ENCODE results near the gene SH3GL2. TPM values are rescaled to one million over a fixed set of nuclear protein-coding genes. Genes with fewer than 3 reads are reported as not detected.

SH3GL2 gene
- total RNA-seq, 1 donor from 2014 or later: 76.2 TPM

GRCh38 chr9:17653947-17654465, 75.1 kb downstream of the SH3GL2 start:
- no peak for FAIRE-seq
- DNase-seq (ENCODE audit: low spot score in 2 of 2): no peak

- FAIRE-seq: no peak
- no peak for DNase-seq (ENCODE audit: low spot score in 2 of 2)
These were observed 78.0 kb downstream of the SH3GL2 start for GRCh38 chr9:17656889-17657288.

GRCh38 chr9:17658237-17658636, 79.4 kb downstream of the SH3GL2 start:
- DNase-seq (ENCODE audit: low spot score in 2 of 2) (no peak), FAIRE-seq (no peak)

- DNase-seq (ENCODE audit: low spot score in 2 of 2): no peak
- no peak for FAIRE-seq
These were observed 81.3 kb downstream of the SH3GL2 start for GRCh38 chr9:17660158-17660557.

- DNase-seq (ENCODE audit: low spot score in 2 of 2) (no peak), FAIRE-seq (no peak)
These were observed 86.6 kb downstream of the SH3GL2 start for GRCh38 chr9:17665450-17665849.

DNA sequence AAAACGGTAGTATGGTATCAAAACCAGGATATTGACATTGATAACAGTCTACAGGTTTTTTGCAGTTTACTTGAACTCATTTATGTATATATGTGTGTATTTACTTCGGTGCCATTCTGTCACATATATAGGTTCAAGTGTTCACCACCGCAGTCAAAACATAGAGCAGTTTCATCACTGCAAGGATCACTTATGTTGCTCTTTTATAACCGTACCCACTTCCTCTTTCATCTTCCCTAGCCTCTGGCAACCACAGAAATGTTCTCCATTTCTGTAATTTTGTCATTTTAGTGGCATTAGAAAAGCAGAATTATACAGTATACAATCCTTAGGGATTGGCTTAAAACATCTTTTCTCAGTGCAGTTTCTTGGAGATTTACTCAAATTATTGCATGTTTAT, 90.3 kb downstream of the SH3GL2 start:
- FAIRE-seq (no peak), DNase-seq (ENCODE audit: low spot score in 2 of 2) (no peak)

- DNase-seq (ENCODE audit: low spot score in 2 of 2) (no peak), FAIRE-seq (no peak)
These were observed 103.8 kb downstream of the SH3GL2 start for GRCh38 chr9:17682684-17683083.

- FAIRE-seq (no peak), DNase-seq (ENCODE audit: low spot score in 2 of 2) (no peak)
These were observed 110.0 kb downstream of the SH3GL2 start for GRCh38 chr9:17688834-17689233.

DNA sequence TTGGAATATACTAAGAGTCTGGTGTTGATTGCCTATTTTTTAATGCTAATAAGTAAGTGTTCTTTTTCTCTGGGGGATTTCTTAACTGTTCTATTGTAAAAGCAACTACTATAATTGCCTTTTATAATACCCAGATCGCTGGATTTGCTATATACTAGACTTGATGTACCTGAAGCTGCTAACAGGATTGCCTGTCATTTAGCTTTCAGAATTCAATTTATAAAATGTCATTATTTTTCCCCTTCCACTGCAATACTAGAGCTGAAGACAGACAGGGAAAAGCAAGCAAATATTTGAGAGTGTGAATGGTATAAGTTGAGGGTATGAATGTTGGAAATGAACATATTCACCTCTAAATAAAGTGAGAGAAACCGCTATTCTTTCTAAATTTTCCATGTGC, 115.5 kb downstream of the SH3GL2 start:
- DNase-seq (ENCODE audit: low spot score in 2 of 2): no peak
- no peak for FAIRE-seq

- FAIRE-seq (no peak), DNase-seq (ENCODE audit: low spot score in 2 of 2) (no peak)
These were observed 116.6 kb downstream of the SH3GL2 start for GRCh38 chr9:17695482-17695881.

GRCh38 chr9:17699615-17700330, 120.9 kb downstream of the SH3GL2 start:
- no peak for FAIRE-seq

GRCh38 chr9:17706347-17706746, 127.5 kb downstream of the SH3GL2 start:
- FAIRE-seq: no peak
- no peak for DNase-seq (ENCODE audit: low spot score in 2 of 2)

More at GRCh38 chr9:17699615-17700330, 120.9 kb downstream of the SH3GL2 start:
- DNase-seq (ENCODE audit: low spot score in 2 of 2): no peak

GRCh38 chr9:17719053-17719452, 140.2 kb downstream of the SH3GL2 start:
- DNase-seq (ENCODE audit: low spot score in 2 of 2) (no peak), FAIRE-seq (no peak)

GRCh38 chr9:17721954-17722353, 143.1 kb downstream of the SH3GL2 start:
- no peak for DNase-seq (ENCODE audit: low spot score in 2 of 2)
- no peak for FAIRE-seq

GRCh38 chr9:17723656-17724055, 144.8 kb downstream of the SH3GL2 start:
- DNase-seq (ENCODE audit: low spot score in 2 of 2) (no peak), FAIRE-seq (no peak)

- FAIRE-seq (no peak), DNase-seq (ENCODE audit: low spot score in 2 of 2) (no peak)
These were observed 146.6 kb downstream of the SH3GL2 start for GRCh38 chr9:17725399-17726010.

- FAIRE-seq: no peak
These were observed 147.4 kb downstream of the SH3GL2 start for GRCh38 chr9:17726298-17726697.

DNA sequence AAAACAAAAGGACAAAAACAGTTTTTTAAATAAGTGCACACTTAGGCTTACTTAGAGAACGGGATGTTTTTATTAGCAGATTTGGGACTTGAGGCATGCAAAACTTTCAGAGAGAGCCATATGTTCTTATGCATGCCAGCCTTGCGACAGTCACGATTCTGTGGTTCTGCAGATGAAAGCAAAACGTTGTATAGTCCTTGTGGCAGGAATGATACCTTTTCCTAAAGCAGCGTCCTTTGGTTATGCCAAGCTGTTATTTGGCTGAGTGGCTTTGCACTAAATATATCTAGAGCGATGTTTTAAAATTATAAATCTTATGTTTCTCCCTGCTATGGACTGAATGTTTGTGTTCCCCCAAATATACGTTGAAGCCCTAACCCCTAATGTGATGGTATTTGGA, 152.0 kb downstream of the SH3GL2 start:
- FAIRE-seq: no peak
- no peak for DNase-seq (ENCODE audit: low spot score in 2 of 2)

More at GRCh38 chr9:17726298-17726697, 147.4 kb downstream of the SH3GL2 start:
- DNase-seq (ENCODE audit: low spot score in 2 of 2): no peak

DNA sequence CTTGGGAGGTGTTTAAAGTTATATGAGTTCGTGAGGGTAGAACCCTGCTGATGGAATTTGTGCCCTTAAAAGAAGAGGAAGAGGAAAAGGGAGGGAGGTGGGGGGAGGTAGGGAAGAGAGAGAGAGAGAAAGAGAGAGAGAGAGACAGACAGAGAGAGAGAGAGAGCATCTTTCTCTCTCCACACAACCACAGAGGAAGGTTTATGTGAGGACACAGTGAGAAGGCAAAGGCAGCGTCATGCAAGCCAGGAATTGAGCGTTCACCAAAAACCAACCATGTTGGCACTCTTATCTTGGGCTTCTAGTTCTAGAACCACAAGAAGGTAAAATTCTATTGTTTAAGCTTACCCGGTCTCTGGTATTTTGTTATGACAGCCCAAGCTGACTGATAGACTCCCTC, 152.4 kb downstream of the SH3GL2 start:
- FAIRE-seq (no peak), DNase-seq (ENCODE audit: low spot score in 2 of 2) (no peak)

DNA sequence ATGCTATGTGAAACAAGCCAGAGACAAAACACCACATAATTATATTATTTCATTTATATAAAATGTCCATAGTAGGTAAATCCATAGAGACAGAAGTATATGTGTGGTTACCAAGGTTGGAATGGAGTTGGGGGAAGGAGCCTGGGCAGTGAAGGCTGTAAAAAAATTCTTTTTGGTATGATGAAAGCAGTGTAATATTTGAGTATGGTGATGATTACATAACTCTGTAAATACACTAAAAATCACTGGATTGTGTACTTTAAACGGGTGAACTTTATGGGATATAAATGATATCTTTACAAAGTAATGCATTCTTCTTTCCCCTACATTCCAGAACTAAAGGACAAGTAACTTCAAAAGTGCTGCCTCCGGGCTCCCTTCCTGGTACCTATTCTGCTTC, 155.8 kb downstream of the SH3GL2 start:
- no peak for FAIRE-seq
- no peak for DNase-seq (ENCODE audit: low spot score in 2 of 2)

GRCh38 chr9:17735859-17736258, 157.0 kb downstream of the SH3GL2 start:
- FAIRE-seq (no peak), DNase-seq (ENCODE audit: low spot score in 2 of 2) (no peak)

GRCh38 chr9:17739022-17739421, 160.2 kb downstream of the SH3GL2 start:
- FAIRE-seq (no peak), DNase-seq (ENCODE audit: low spot score in 2 of 2) (no peak)

Data from frontal cortex (tissue), 4 donors.